ENCODE results near the gene RMC1. TPM values are rescaled to one million over a fixed set of nuclear protein-coding genes. Genes with fewer than 3 reads are reported as not detected.
"Not testable (repeated sequence)": the region's sequence is repeated elsewhere in the genome, so short reads cannot be mapped to it uniquely, and the experiment has no call there.

The RMC1 gene
- total RNA-seq, 1 donor from 2014 or later, result 71.2 TPM

- H3K9me3 Mint-ChIP-seq, result no peaks in the 10 kb centered on the region
- H3K36me3 Mint-ChIP-seq (ENCODE audit: low read depth), result peaks cover 51% of the 10 kb centered on the region
- H3K4me3 Mint-ChIP-seq, result no peak overlapping the region
- ChIA-PET CTCF (no interaction called here), POLR2A (no interaction called here)
- DNase-seq (no peak), ATAC-seq (ENCODE audit: low read depth) (no peak)
- intact Hi-C loops (cut with micrococcal nuclease), result no loop called here
- H3K4me1 Mint-ChIP-seq, result peaks cover 24% of the 10 kb centered on the region
- H3K27me3 Mint-ChIP-seq, result no peaks in the 10 kb centered on the region
- H3K27ac Mint-ChIP-seq, result no peak overlapping the region
- no peak for TF ChIP-seq CTCF (IDR thresholded peaks at IDR 0.05)
Observed at GRCh38 chr18:23573626-23574431, 70.5 kb downstream of the RMC1 start.

GRCh38 chr18:23574611-23575308, 71.4 kb downstream of the RMC1 start:
- Mint-ChIP-seq H3K36me3 (ENCODE audit: low read depth) (peaks cover 44% of the 10 kb centered on the region), H3K4me1 (peaks cover 30% of the 10 kb centered on the region), H3K27me3 (no peaks in the 10 kb centered on the region), H3K4me3 (no peak overlapping the region), H3K9me3 (no peaks in the 10 kb centered on the region), H3K27ac (no peak overlapping the region)
- DNase-seq (no peak), ATAC-seq (ENCODE audit: low read depth) (no peak)
- CTCF ChIA-PET, result no interaction called here
- intact Hi-C loops (cut with micrococcal nuclease), result no loop called here
- no peak for TF ChIP-seq CTCF (IDR thresholded peaks at IDR 0.05)
- POLR2A ChIA-PET, result no interaction called here

- DNase-seq, result no peak
- no peaks in the 10 kb centered on the region for H3K9me3 Mint-ChIP-seq
- H3K27ac Mint-ChIP-seq, result no peak overlapping the region
- peaks cover 30% of the 10 kb centered on the region for H3K4me1 Mint-ChIP-seq
- intact Hi-C loops (cut with micrococcal nuclease), result no loop called here
- ATAC-seq (ENCODE audit: low read depth), result no peak
- ChIA-PET CTCF (no interaction called here), POLR2A (no interaction called here)
- H3K4me3 Mint-ChIP-seq, result no peak overlapping the region
- peaks cover 41% of the 10 kb centered on the region for H3K36me3 Mint-ChIP-seq (ENCODE audit: low read depth)
- no peak for TF ChIP-seq CTCF (IDR thresholded peaks at IDR 0.05)
- no peaks in the 10 kb centered on the region for H3K27me3 Mint-ChIP-seq
Observed at GRCh38 chr18:23575309-23575651, 72.0 kb downstream of the RMC1 start.

GRCh38 chr18:23577521-23577920, 74.2 kb downstream of the RMC1 start:
- POLR2A ChIA-PET; DNase-seq; H3K9me3 Mint-ChIP-seq; H3K4me3 Mint-ChIP-seq; ATAC-seq (ENCODE audit: low read depth); H3K27ac Mint-ChIP-seq; H3K27me3 Mint-ChIP-seq; CTCF ChIA-PET; intact Hi-C loops (cut with micrococcal nuclease): not testable (repeated sequence)
- H3K36me3 Mint-ChIP-seq (ENCODE audit: low read depth), result peaks cover 35% of the 10 kb centered on the region
- peaks cover 35% of the 10 kb centered on the region for H3K4me1 Mint-ChIP-seq

GRCh38 chr18:23578067-23578701, 74.9 kb downstream of the RMC1 start:
- ChIA-PET CTCF (interaction anchor here (1.5 kb wide), 1 partner anchor 63 kb away, joined by 4 read pairs; no protein-coding TSS in a partner anchor), POLR2A (no interaction called here)
- peaks cover 32% of the 10 kb centered on the region for H3K36me3 Mint-ChIP-seq (ENCODE audit: low read depth)

More at GRCh38 chr18:23578067-23578701, 74.9 kb downstream of the RMC1 start:
- peaks cover 37% of the 10 kb centered on the region for H3K4me1 Mint-ChIP-seq
- intact Hi-C loops (cut with micrococcal nuclease), result no loop called here
- DNase-seq (no peak), ATAC-seq (ENCODE audit: low read depth) (no peak)
- H3K9me3 Mint-ChIP-seq, result no peaks in the 10 kb centered on the region
- H3K27ac Mint-ChIP-seq, result no peak overlapping the region
- TF ChIP-seq CTCF (IDR thresholded peaks at IDR 0.05), result no peak
- H3K27me3 Mint-ChIP-seq, result no peaks in the 10 kb centered on the region
- no peak overlapping the region for H3K4me3 Mint-ChIP-seq

All from activated B cell treated with CpG ODN at 0.5 μM for 24 hours (primary cell).